Urothelium cell line (cell line): ENCODE data around the gene CDX2.
A peak's percentile ranks its signal among the peaks of the same experiment; 100 is the strongest.

Source experiments
- DNase-seq: peaks from one replicate; pipeline ENCODE4 v3.0.0; 2011; ENCODE audit warnings: low spot score, mixed read lengths
- FAIRE-seq: peaks from 2 replicates; lab custom pipeline; 2011; peaks lifted over from hg19 to GRCh38; lab: Jason Lieb, UNC

CDX2 gene

GRCh38 chr13:27979001-27979643, 10.0 kb upstream of the CDX2 start:
- FAIRE-seq (no peak), DNase-seq (no peak)

- DNase-seq (no peak), FAIRE-seq (no peak)
These were observed 9.3 kb upstream of the CDX2 start for GRCh38 chr13:27978301-27978968.

- DNase-seq (no peak), FAIRE-seq (no peak)
These were observed 8.6 kb upstream of the CDX2 start for GRCh38 chr13:27977476-27978300.

- no peak for DNase-seq
- FAIRE-seq: no peak
These were observed 7.4 kb upstream of the CDX2 start for GRCh38 chr13:27976362-27977091.

- FAIRE-seq (no peak), DNase-seq (no peak)
These were observed 6.6 kb upstream of the CDX2 start for GRCh38 chr13:27975564-27976361.

GRCh38 chr13:27973961-27974662, 5.0 kb upstream of the CDX2 start:
- FAIRE-seq: no peak

GRCh38 chr13:27973291-27973690, 4.2 kb upstream of the CDX2 start:
- DNase-seq: no peak
- FAIRE-seq: no peak

More at GRCh38 chr13:27973961-27974662, 5.0 kb upstream of the CDX2 start:
- no peak for DNase-seq

- FAIRE-seq (no peak), DNase-seq (no peak)
These were observed 3.3 kb upstream of the CDX2 start for GRCh38 chr13:27972478-27972820.

- DNase-seq (no peak), FAIRE-seq (no peak)
These were observed 2.8 kb upstream of the CDX2 start for GRCh38 chr13:27971776-27972477.

GRCh38 chr13:27971236-27971645, 2.1 kb upstream of the CDX2 start:
- no peak for FAIRE-seq
- no peak for DNase-seq

- no peak for FAIRE-seq
- no peak for DNase-seq
These were observed 1.5 kb upstream of the CDX2 start for GRCh38 chr13:27970382-27971235.

- DNase-seq (no peak), FAIRE-seq (no peak)
These were observed 733 bp upstream of the CDX2 start for GRCh38 chr13:27969866-27970229.

GRCh38 chr13:27968316-27969081, 616 bp downstream of the CDX2 start:
- no peak for FAIRE-seq

GRCh38 chr13:27967736-27968315, 1.3 kb downstream of the CDX2 start:
- FAIRE-seq: no peak
- DNase-seq: no peak

More at GRCh38 chr13:27968316-27969081, 616 bp downstream of the CDX2 start:
- DNase-seq: peak; percentile 43

- DNase-seq (no peak), FAIRE-seq (no peak)
These were observed 1.8 kb downstream of the CDX2 start for GRCh38 chr13:27967203-27967735.

- FAIRE-seq (no peak), DNase-seq (no peak)
These were observed 2.4 kb downstream of the CDX2 start for GRCh38 chr13:27966641-27967202.
